Thymus (tissue), 11 donors: ENCODE measurements around the gene RAP1A. TPM values are rescaled to one million over a fixed set of nuclear protein-coding genes. Genes with fewer than 3 reads are reported as not detected.

Experiments used
- DNase-seq, 9 donors: peaks; one replicate each; pipeline ENCODE4 v3.0.0-alpha.2; 2013; ENCODE audit warnings: low spot score in 9 of 9, low read depth in 6 of 9, missing footprints in 1 of 9
- H3K27ac ChIP-seq, 2 donors: one replicate each; pipeline ENCODE4 v1.5.1; 2013; ENCODE audit warnings: control low read depth in 1 of 2, low read depth in 1 of 2, low read length in 1 of 2, mild to moderate bottlenecking in 1 of 2, moderate library complexity in 1 of 2
- H3K27me3 ChIP-seq, 2 donors: one replicate each; pipeline ENCODE4 v1.5.1; 2013; ENCODE audit warnings: low read length in 1 of 2; ENCODE audit not compliant: control insufficient read depth in 2 of 2, insufficient read depth in 1 of 2
- H3K36me3 ChIP-seq, 2 donors: one replicate each; pipeline ENCODE4 v1.5.1; 2013; ENCODE audit warnings: low read length in 1 of 2, mild to moderate bottlenecking in 1 of 2, moderate library complexity in 1 of 2; ENCODE audit not compliant: control insufficient read depth in 2 of 2, insufficient read depth in 2 of 2
- H3K4me1 ChIP-seq, 2 donors: one replicate each; pipeline ENCODE4 v1.5.1; 2013; ENCODE audit warnings: low read length in 2 of 2; ENCODE audit not compliant: control insufficient read depth in 2 of 2, insufficient read depth in 2 of 2
- H3K4me3 ChIP-seq, 2 donors: one replicate each; pipeline ENCODE4 v1.5.1; 2013; ENCODE audit warnings: low read length in 2 of 2, control low read depth in 1 of 2, mild to moderate bottlenecking in 1 of 2
- H3K9me3 ChIP-seq, 2 donors: one replicate each; pipeline ENCODE4 v1.5.1; 2013; ENCODE audit warnings: low read length in 1 of 2, mild to moderate bottlenecking in 1 of 2; ENCODE audit not compliant: control insufficient read depth in 2 of 2, insufficient read depth in 1 of 2
- WGBS: extraction: QIAGEN DNeasy Blood & Tissue Kit; methylation state at CpG from one replicate; pipeline ENCODE4 v1.1.7; 2013; 5-methylcytosine and 5-hydroxymethylcytosine counted together
- polyA plus RNA-seq: library from polyadenylated mRNA; stranded (reverse); fragments of 200-250 nt; gene quantifications from one replicate; pipeline ENCODE4 v1.2.3, GENCODE V29; 2013
- total RNA-seq: library from RNA; stranded (reverse); fragments of 120-200 nt; gene quantifications from one replicate; pipeline ENCODE4 v1.2.4, GENCODE V29; 2013
- donor health status: healthy.

Gene RAP1A
- total and polyA plus RNA-seq, 2 donors: 29.6 to 123 TPM

DNA sequence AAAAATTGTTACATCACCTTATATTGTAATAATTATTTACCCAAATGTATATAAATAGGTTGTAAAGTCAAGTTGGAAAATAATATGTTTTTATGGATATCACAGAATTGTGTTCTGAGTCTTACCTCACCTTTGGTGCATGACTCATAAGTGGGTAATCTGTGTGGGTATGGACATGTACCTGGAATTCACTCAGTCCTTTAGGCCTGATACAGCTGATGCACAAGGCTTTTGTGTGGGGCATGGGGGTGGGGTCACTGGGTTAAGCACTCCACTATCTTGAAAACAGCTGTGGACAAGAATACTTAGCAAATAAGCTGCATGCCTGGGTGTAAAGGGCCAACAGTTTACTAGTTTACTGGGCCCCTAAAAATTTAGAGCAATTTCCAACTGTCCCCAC lies 85.2 kb downstream of the RAP1A start:
- H3K27me3 ChIP-seq: no peaks in the 10 kb centered on the region
- H3K36me3 ChIP-seq: peaks cover 25 to 62% of the 10 kb centered on the region in 2 donors
- no peaks in the 10 kb centered on the region for H3K4me1 ChIP-seq
- no peak for DNase-seq
- no peak overlapping the region for H3K4me3 ChIP-seq
- no peaks in the 10 kb centered on the region for H3K9me3 ChIP-seq
- no peak overlapping the region for H3K27ac ChIP-seq

DNA sequence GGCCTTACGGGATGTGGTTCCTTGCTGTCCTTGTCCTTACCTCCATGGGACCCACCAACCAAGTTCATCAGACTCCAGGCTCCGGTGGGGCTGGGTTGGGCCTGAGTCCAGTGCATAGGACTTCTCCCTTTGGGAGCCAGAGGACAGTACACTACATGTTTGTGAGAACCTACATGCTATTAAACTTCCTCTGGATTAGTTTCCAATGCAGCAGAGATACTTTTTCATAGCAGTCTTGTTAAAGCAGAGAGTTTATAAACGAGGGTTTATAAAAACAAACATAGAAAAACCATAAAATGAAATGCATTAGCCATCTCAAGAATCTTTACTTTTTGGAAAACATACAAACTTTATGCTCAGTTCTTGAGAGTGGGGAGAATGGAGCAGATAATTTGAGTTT lies 86.3 kb downstream of the RAP1A start:
- Histone ChIP-seq H3K27ac (no peak overlapping the region), H3K9me3 (no peaks in the 10 kb centered on the region), H3K27me3 (no peaks in the 10 kb centered on the region), H3K4me3 (no peak overlapping the region), H3K4me1 (no peaks in the 10 kb centered on the region), H3K36me3 (peaks cover 25 to 57% of the 10 kb centered on the region in 2 donors)
- no peak for DNase-seq
- whole genome bisulfite sequencing: 96% methylated on average over 3 of the region's 3 CpGs

DNA sequence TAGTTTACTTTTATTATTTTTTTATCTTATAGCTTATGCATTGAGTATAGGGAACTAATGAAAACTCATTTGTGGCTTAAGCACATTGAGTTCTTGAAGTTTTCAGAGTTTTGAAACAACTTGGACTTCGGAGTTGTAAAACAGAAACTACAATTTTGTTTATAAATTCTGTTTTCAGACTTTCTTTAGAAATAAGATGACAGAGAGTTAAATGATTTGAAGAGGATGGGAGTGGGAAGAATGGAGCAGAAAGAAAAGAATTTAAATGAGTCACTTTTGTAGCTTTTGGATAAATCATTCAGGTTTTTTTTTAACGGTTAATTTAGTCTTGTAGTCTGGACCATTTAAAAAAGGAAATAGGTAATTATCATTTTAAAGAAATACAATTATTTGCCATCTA lies 87.3 kb downstream of the RAP1A start:
- no peak for DNase-seq
- H3K27me3 ChIP-seq: no peaks in the 10 kb centered on the region
- no peak overlapping the region for H3K27ac ChIP-seq
- peaks cover 20 to 51% of the 10 kb centered on the region in 2 donors for H3K36me3 ChIP-seq
- WGBS: 98% methylated on average over 2 of the region's 2 CpGs
- H3K9me3 ChIP-seq: no peaks in the 10 kb centered on the region
- H3K4me3 ChIP-seq: no peak overlapping the region
- no peaks in the 10 kb centered on the region for H3K4me1 ChIP-seq

DNA sequence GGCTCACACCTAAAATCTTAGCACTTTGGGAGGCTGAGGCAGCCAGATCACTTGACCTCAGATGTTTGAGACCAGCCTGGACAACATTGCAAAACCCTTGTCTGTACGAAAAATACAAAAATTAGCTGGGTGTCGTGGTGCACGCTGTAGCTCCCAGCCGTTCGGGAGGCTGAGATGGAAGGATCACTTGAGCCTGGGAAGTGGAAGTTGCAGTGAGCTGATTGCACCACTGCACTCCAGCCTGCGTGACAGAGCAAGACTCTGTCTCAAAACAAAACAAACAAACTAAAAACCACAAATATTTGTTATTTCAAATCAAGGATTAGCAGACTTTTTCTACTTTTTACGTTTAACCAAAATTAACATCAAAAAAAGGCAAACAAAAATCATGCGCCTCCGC lies 88.3 kb downstream of the RAP1A start:
- H3K36me3 ChIP-seq: peaks cover 20 to 46% of the 10 kb centered on the region in 2 donors
- no peaks in the 10 kb centered on the region for H3K4me1 ChIP-seq
- no peak for DNase-seq
- 87% methylated on average over 9 of the region's 9 CpGs for WGBS
- H3K9me3 ChIP-seq: no peaks in the 10 kb centered on the region
- no peaks in the 10 kb centered on the region for H3K27me3 ChIP-seq
- no peak overlapping the region for H3K27ac ChIP-seq
- no peak overlapping the region for H3K4me3 ChIP-seq

DNA sequence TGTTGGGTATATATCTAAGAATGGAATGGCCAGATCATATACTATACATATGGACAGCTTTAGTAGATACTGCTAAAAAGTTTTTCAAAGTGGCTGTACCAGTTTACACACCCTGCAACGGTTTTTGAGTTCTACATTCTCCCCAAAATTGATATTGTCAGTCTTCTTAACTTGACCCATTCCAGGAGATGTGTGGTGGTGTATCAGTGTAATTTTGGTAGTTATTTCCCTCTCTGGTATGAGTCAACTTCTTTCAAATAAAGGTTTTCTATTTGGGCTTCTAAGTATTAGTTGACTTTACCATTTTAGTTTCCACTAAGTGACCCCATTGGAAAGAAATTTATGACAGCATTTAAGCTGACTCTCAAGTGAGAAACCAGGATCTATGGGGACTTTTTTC lies 90.4 kb downstream of the RAP1A start:
- Histone ChIP-seq H3K9me3 (no peaks in the 10 kb centered on the region), H3K4me1 (no peaks in the 10 kb centered on the region), H3K36me3 (peaks cover 9 to 30% of the 10 kb centered on the region in 2 donors), H3K4me3 (no peak overlapping the region), H3K27ac (no peak overlapping the region), H3K27me3 (no peaks in the 10 kb centered on the region)
- WGBS: 95% methylated on average over 1 of the region's 1 CpG
- no peak for DNase-seq

DNA sequence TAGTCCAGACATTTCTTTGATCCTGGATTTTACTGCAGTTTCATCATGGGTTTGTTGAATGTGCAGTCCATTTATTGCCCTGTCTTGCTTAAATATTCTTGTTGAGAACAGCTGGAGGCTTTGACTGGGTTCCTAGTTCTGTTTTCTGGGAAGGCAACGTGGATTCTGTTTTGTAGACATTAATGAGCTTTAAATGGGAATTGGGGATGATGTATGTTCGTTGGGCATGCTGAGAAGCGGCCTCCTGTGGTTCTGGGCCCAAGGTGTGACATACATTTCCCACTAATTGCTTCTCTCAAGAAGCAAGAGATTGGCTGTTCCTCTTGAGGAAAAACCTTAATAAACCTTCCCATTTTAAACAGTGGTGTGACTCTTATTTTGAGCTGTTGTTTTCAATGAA lies 96.7 kb downstream of the RAP1A start:
- H3K4me1 ChIP-seq: no peaks in the 10 kb centered on the region
- no peaks in the 10 kb centered on the region for H3K9me3 ChIP-seq
- DNase-seq: no peak
- H3K27ac ChIP-seq: no peak overlapping the region
- H3K36me3 ChIP-seq: peaks cover 0 to 8% of the 10 kb centered on the region in 2 donors
- no peaks in the 10 kb centered on the region for H3K27me3 ChIP-seq
- H3K4me3 ChIP-seq: no peak overlapping the region
- WGBS: 94% methylated on average over 3 of the region's 3 CpGs

DNA sequence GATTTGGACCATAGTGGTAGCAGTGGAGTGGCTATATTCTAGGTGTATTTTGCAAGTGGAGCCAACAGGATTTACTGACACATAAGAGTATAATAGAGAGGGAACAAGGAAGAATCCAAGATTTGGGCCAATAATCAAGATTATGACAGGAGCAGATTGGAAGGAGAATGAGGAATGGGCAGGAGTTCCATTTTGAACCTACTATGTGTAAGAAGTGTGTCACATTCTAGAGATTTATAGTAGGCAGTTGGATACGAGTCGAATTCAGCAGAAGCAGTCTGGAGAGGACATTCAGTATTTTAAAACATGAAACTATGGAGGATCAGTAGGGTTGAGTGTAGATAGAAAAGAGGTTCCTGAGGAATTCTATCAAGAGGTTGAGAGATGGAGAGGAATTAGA lies 97.9 kb downstream of the RAP1A start:
- Histone ChIP-seq H3K4me3 (no peak overlapping the region), H3K27me3 (no peaks in the 10 kb centered on the region), H3K27ac (no peak overlapping the region), H3K9me3 (no peaks in the 10 kb centered on the region), H3K4me1 (no peaks in the 10 kb centered on the region), H3K36me3 (peaks cover 0 to 8% of the 10 kb centered on the region in 2 donors)
- over 99% methylated on average over 2 of the region's 2 CpGs for WGBS
- no peak for DNase-seq

DNA sequence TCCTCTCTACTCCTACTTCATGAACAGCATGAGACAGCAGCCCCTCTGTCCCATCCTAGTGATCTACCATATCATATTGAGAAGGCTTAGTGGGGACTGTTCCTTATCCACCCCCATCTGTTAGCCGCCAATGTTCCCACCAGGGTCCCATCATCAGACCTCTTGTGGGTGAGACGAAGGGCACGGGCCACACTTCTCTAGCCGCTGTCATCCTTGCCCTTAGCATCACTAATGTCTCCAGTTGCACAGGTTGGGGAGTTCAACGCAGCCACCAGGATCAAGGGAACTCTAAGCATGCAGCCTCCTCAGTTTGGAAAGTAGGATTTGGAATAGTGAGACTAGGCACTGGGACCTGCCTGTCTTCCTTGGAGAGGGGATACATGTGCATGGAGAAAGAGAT lies 99.5 kb downstream of the RAP1A start:
- H3K27me3 ChIP-seq: no peaks in the 10 kb centered on the region
- DNase-seq: no peak
- WGBS: 98% methylated on average over 5 of the region's 5 CpGs
- H3K36me3 ChIP-seq: peaks cover 0 to 8% of the 10 kb centered on the region in 2 donors
- no peaks in the 10 kb centered on the region for H3K4me1 ChIP-seq
- H3K27ac ChIP-seq: no peak overlapping the region
- H3K4me3 ChIP-seq: no peak overlapping the region
- H3K9me3 ChIP-seq: no peaks in the 10 kb centered on the region

DNA sequence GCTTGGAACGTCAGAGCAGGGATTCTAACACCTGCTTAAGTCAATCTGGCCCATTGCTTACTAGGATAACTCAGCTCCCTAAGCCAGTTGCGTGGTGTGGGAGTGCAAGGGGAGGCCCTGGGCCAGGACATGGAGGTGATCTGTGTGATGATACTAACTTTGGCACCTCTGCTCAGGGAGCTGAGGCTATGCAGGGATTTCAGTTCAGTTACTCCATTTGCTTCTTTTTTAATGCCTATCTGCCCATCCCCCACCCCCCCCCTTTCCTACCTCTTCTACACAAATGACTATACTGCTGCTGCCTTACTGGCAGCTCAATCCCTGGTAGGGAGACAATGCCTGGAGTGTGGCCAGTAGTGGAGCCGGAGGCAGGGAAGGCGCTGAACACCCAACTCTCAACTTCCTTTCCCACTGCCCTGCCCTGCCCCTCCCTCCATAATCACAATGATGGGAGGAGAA lies 100.1 kb downstream of the RAP1A start:
- Histone ChIP-seq H3K9me3 (no peaks in the 10 kb centered on the region), H3K36me3 (peaks cover 0 to 8% of the 10 kb centered on the region in 2 donors), H3K4me3 (no peak overlapping the region), H3K27me3 (no peaks in the 10 kb centered on the region), H3K27ac (no peak overlapping the region), H3K4me1 (no peaks in the 10 kb centered on the region)
- WGBS: 91% methylated on average over 4 of the region's 4 CpGs
- DNase-seq: no peak
